ENCODE results near the gene DHRS7. TPM values are rescaled to one million over a fixed set of nuclear protein-coding genes. Genes with fewer than 3 reads are reported as not detected.

Gene DHRS7
- polyA plus RNA-seq, 3 donors = 32.3 to 53.9 (median 36.9) TPM

- H3K27ac ChIP-seq (ENCODE audit: low read depth, low read length) = no peak overlapping the region
Measured at GRCh38 chr14:60095231-60095630, 70.0 kb downstream of the DHRS7 start.

DNA sequence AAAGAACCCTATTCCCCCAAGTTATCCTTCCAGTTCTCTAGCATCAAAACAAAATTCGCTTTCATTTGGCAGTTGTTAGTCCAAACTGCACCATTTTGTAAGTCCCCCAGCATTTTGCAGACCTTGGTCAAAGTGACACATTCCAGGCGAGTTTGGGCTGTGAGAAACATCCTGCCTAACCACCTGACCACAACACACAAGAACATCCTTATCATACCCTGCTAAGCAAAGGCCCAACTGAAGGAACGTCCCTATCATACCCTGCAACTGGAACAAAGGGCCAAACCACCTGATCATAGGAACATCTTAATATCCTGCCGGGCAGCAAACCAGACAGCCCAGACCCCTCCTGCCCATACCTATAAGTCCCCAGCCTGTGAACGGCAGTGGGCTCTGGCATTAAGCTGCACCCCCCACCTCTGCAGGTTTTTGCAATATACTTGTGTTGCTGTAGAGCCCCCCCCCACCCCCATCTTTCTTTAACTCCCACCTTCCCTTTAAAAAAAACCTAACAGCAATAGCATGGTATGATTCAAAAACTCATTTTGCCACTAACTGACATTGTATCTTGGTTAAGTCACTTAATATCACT is 70.8 kb downstream of the DHRS7 start:
- H3K27ac ChIP-seq (ENCODE audit: low read depth, low read length) = no peak overlapping the region
- 55 to 68% (median 63%) methylated on average over 5 of the region's 5 CpGs for WGBS, 3 donors

Other genes starting within 250 kb of the DHRS7 start
- under 1 TPM in 2 of 3 donors, not detected in 1; 0.09 to 0.18 TPM for gene LRRC9, start 245.3 kb downstream of the DHRS7 start, polyA plus RNA-seq
- gene PCNX4, start 73.5 kb downstream of the DHRS7 start, polyA plus RNA-seq = 10 to 100 TPM in 2 of 3 donors, 1 to 10 TPM in 1; 7.2 to 16.8 (median 10.0) TPM
- 10 to 100 TPM; 12.7 to 27.4 (median 22.9) TPM for gene PPM1A, start 83.8 kb upstream of the DHRS7 start, polyA plus RNA-seq

Data from adipose tissue (tissue), 3 donors.